ENCODE results near the gene RNF213. TPM values are rescaled to one million over a fixed set of nuclear protein-coding genes. Genes with fewer than 3 reads are reported as not detected.
A peak's percentile ranks its signal among the peaks of the same experiment; 100 is the strongest.

Gene RNF213
- total and polyA plus RNA-seq, 2 of the 8 experiments (the other 6 are each of a cell fraction or from before 2014, with no cell fraction given): 33.8 to 62.8 TPM

DNA sequence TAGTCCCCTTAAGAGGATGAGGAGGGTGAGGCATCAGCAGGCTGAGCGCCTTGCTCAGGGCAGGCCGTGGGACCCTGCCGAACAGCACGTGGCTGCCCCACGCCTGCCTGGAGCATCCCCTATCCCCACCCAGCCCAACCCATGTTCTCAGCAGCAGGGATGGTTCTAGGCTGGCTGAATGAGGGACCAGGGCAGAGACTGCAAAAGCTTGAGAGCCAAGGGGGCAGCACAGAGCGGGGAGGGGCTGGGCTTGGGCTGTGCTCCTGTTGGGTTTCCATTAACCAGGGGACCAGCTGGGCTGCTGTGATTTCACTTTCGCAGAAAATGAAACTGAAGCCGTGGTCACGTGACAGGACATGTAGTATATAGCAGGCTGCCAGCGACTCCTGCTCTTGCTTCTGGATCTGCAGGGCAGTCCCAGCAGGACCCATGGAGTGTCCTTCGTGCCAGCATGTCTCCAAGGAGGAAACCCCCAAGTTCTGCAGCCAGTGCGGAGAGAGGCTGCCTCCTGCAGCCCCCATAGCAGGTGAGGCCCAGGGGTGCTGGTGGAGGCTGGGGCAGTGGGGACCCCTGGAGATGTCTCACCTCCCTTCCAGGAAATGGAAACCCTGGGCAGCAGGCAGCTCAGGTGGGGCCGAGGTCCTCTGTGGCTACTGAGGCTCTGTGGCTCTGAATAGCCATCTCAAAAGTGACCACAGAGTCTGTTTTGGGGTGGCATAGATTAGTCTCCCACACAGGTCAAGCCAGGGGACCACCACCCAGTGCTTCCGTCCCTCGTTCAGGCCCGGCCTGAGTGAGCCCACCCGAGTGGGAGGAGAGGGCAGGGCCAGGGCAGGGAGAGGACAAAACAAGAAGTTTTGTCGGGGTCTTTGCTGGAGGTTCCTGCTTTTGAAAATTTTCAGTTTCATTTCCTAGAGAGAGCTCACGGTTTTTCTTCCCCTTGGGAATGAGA lies 2.9 kb downstream of the RNF213 start:
- H3K9ac ChIP-seq (replicated peaks in 1 of 4; ENCODE audit: extremely low read depth in 1 of 4, low read depth in 3 of 4, low read length in 3 of 4): no peak overlapping the region
- H3K4me3 ChIP-seq (ENCODE audit: extremely low read depth in 1 of 4, insufficient read depth in 2 of 4, low read depth in 3 of 4, low read length in 4 of 4): no peak overlapping the region
- 86% methylated on average over 18 of the region's 19 CpGs; no CpG with 5 or more reads in 1 of the 2 experiments for WGBS, 2 experiments (ENCODE audit: extremely low coverage in 1 of 2, insufficient coverage in 1 of 2, insufficient read length in 1 of 2, insufficient replicate concordance in 2 of 2, low coverage in 1 of 2, low lambda C conversion rate in 2 of 2, missing lambda C conversion rate in 1 of 2)
- CTCF ChIA-PET (ENCODE audit: partially characterized antibody): interaction anchor here (0.8 to 1.6 kb wide), 6 partner anchors 10 to 68 kb away, joined by 3 to 6 read pairs (median 3); no protein-coding TSS in a partner anchor
- peak overlapping the region in 1 of 2 experiments; percentile 80; a peak in 1 of 4 replicates for H3K4me2 ChIP-seq (ENCODE audit: insufficient read depth in 1 of 2, low read depth in 2 of 2, low read length in 2 of 2)
- H3K79me2 ChIP-seq (ENCODE audit: control insufficient read depth in 1 of 2, insufficient read depth in 2 of 2, low read length in 2 of 2): peaks cover 0 to 10% of the 10 kb centered on the region in 2 experiments; a peak in 2 of 4 replicates
- no peaks in the 10 kb centered on the region for H3K27me3 ChIP-seq (replicated peaks in 1 of 4; ENCODE audit: control insufficient read depth in 3 of 4, extremely low read depth in 1 of 4, insufficient read depth in 3 of 4, low read length in 3 of 4)
- peak overlapping the region; percentile 96; the same call in 1 of the 2 replicates for H2BK5ac ChIP-seq (ENCODE audit: low read depth, low read length)
- H3K9me3 ChIP-seq (ENCODE audit: insufficient read depth in 2 of 2, low read depth in 1 of 2, low read length in 1 of 2): no peaks in the 10 kb centered on the region
- peak overlapping the region; percentile 31 for H4K5ac ChIP-seq (ENCODE audit: insufficient read length, low read depth, low read length)
- H2BK12ac ChIP-seq (ENCODE audit: low read depth, low read length): peak overlapping the region; percentile 80; the same call in 1 of the 2 replicates
- H3K4me1 ChIP-seq (replicated peaks in 1 of 4; ENCODE audit: control insufficient read depth in 3 of 4, insufficient read depth in 4 of 4, low read length in 3 of 4): peaks cover 12 to 20% (median 15%) of the 10 kb centered on the region in 4 experiments
- no peak overlapping the region for H2BK20ac ChIP-seq (ENCODE audit: low read length)
- peak overlapping the region; percentile 21 for H3K4ac ChIP-seq (replicated peaks; ENCODE audit: insufficient read length, low read depth, low read length)
- H3K23ac ChIP-seq (ENCODE audit: insufficient read length): peak overlapping the region; percentile 35
- H3K14ac ChIP-seq (ENCODE audit: insufficient read length): no peak overlapping the region
- H2BK120ac ChIP-seq (replicated peaks; ENCODE audit: low read depth, low read length): peak overlapping the region; percentile 10
- H4K8ac ChIP-seq (ENCODE audit: extremely low read depth, insufficient read depth, low read length): peak overlapping the region; percentile 40; the same call in 1 of the 2 replicates
- no peak overlapping the region; the same call in 1 of the 2 replicates for H3K27ac ChIP-seq (ENCODE audit: low read depth, low read length)
- peak overlapping the region; percentile 61; the same call in 1 of the 2 replicates for H2BK15ac ChIP-seq (ENCODE audit: low read length)
- H3K18ac ChIP-seq (ENCODE audit: extremely low read depth, low read length): peak overlapping the region; percentile 32; the same call in 1 of the 2 replicates
- H4K91ac ChIP-seq (replicated peaks; ENCODE audit: insufficient read length, low read length): peak overlapping the region; percentile 93
- peaks cover 0 to 1% of the 10 kb centered on the region in 2 experiments for H4K20me1 ChIP-seq (replicated peaks in 1 of 2; ENCODE audit: control insufficient read depth in 1 of 2, insufficient read depth in 2 of 2, low read length in 2 of 2)
- H3K79me1 ChIP-seq (ENCODE audit: low read depth, low read length): 0 out of 2 replicates have a peak, but pooled peaks cover 3% of the 10 kb centered on the region
- peaks cover 0 to 6% (median 2%) of the 10 kb centered on the region in 4 experiments; a peak in 4 of 8 replicates for H3K36me3 ChIP-seq (ENCODE audit: control insufficient read depth in 2 of 4, insufficient read depth in 4 of 4, low read length in 3 of 4)
- FAIRE-seq: no peak
- no peak overlapping the region for H3K56ac ChIP-seq (replicated peaks; ENCODE audit: insufficient read length, low read depth, low read length)
- peak overlapping the region; percentile 11; the same call in 1 of the 2 replicates for H2AK5ac ChIP-seq (ENCODE audit: low read depth, low read length)
- no peaks in the 10 kb centered on the region; the same call in 1 of the 2 replicates for H3K23me2 ChIP-seq (ENCODE audit: low read depth, low read length)
- POLR2A ChIA-PET (ENCODE audit: partially characterized antibody): interaction anchor here (1.2 to 4.9 kb wide), 4 partner anchors 9 to 53 kb away, joined by 3 to 63 read pairs (median 4); no protein-coding TSS in a partner anchor
- H2AFZ ChIP-seq (ENCODE audit: low read length): no peak overlapping the region
- DNase-seq (ENCODE audit: low read depth in 1 of 2, low spot score in 2 of 2): peak in 1 of 2 experiments; percentile 51
- TF ChIP-seq SAP30 (IDR thresholded peaks at IDR 0.05; ENCODE audit: insufficient read depth, insufficient replicate concordance, low read length) (no peak), SIRT6 (IDR thresholded peaks at IDR 0.05; ENCODE audit: low read length) (no peak), CHD1 (IDR thresholded peaks at IDR 0.05; ENCODE audit: low read depth, low read length) (no peak), POU5F1 (IDR thresholded peaks at IDR 0.05; ENCODE audit: low read depth, low read length) (no peak), CBX5 (IDR thresholded peaks at IDR 0.05; ENCODE audit: low read depth, low read length) (no peak), SP4 (IDR thresholded peaks at IDR 0.05; ENCODE audit: low read length) (no peak), CEBPB (IDR thresholded peaks at IDR 0.05; ENCODE audit: low read depth, low read length) (no peak), TBP (IDR thresholded peaks at IDR 0.05; ENCODE audit: low read depth, low read length) (no peak), SIX5 (IDR thresholded peaks at IDR 0.05; ENCODE audit: low read depth, low read length) (no peak)
- TF ChIP-seq, protein P1, sequence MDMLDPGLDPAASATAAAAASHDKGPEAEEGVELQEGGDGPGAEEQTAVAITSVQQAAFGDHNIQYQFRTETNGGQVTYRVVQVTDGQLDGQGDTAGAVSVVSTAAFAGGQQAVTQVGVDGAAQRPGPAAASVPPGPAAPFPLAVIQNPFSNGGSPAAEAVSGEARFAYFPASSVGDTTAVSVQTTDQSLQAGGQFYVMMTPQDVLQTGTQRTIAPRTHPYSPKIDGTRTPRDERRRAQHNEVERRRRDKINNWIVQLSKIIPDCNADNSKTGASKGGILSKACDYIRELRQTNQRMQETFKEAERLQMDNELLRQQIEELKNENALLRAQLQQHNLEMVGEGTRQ (IDR thresholded peaks at IDR 0.05; ENCODE audit: low read length): no peak

All from H1 (cell line).